Psoas muscle (tissue), 8 donors: ENCODE measurements around the gene BET1L. TPM values are rescaled to one million over a fixed set of nuclear protein-coding genes. Genes with fewer than 3 reads are reported as not detected.

ENCODE experiments used
- ATAC-seq, 4 donors: fragments of 200-7000 bp; cut with Tn5 transposase; one replicate each; pipeline ENCODE4 v1.9.1; 2020; ENCODE audit warnings: moderate library complexity in 3 of 4, mild to moderate bottlenecking in 2 of 4
- DNase-seq, 2 donors: peaks; one replicate each; pipeline ENCODE4 v3.0.0-alpha.2; 2020
- H3K27ac ChIP-seq: fragments of 200-600 bp; one replicate; pipeline ENCODE4 v1.8.0; 2022
- H3K27me3 ChIP-seq, 3 donors: fragments of 200-600 bp in 1 of 3; one replicate each; pipeline versions ENCODE4 v1.6.1 to v1.8.0; 2013 to 2022; ENCODE audit warnings: low read length in 2 of 3, mild to moderate bottlenecking in 2 of 3, moderate library complexity in 1 of 3; ENCODE audit not compliant: insufficient read depth in 3 of 3
- H3K36me3 ChIP-seq, 2 donors: fragments of 200-600 bp in 1 of 2; one replicate each; pipeline versions ENCODE4 v1.6.1 to v1.8.0; 2013 to 2022; ENCODE audit warnings: low read depth in 1 of 2, mild to moderate bottlenecking in 1 of 2, moderate library complexity in 1 of 2; ENCODE audit not compliant: insufficient read depth in 1 of 2
- H3K4me1 ChIP-seq: fragments of 200-600 bp; one replicate; pipeline ENCODE4 v1.8.0; 2022
- H3K4me3 ChIP-seq: fragments of 200-600 bp; one replicate; pipeline ENCODE4 v1.8.0; 2022; ENCODE audit warnings: mild to moderate bottlenecking
- H3K9me3 ChIP-seq: fragments of 200-600 bp; one replicate; pipeline ENCODE4 v1.8.0; 2022
- CTCF ChIP-seq: fragments of 200-600 bp; IDR thresholded peaks from one replicate; pipeline ENCODE4 v1.8.0; 2022; ENCODE audit warnings: antibody characterized with exemption
- WGBS, 3 donors: extraction: QIAGEN DNeasy Blood & Tissue Kit; methylation state at CpG; one replicate each; pipeline versions ENCODE4 v1.1.6 to v1.1.7; 2013; 5-methylcytosine and 5-hydroxymethylcytosine counted together
- intact Hi-C, 2 donors: fragments of 100-400 bp; cut with DNase I; formaldehyde crosslinking; loops; one replicate each; pipeline versions ENCODE4 v1.11.0 to v1.14.2; 2022
- polyA plus RNA-seq, 3 donors: library from polyadenylated mRNA; stranded (reverse); fragments of 200-250 nt; gene quantifications; one replicate each; pipeline ENCODE4 v1.2.3, GENCODE V29; 2013
- total RNA-seq, 4 donors: library from RNA; stranded (reverse); fragmentation: NEBNext Ultra II Directional in 2 of 4; extraction: Animal tissue kit (Norgen Biotek cat#: 25700) in 2 of 4; gene quantifications; one replicate each; pipeline versions ENCODE4 v1.2.1 to v1.2.4, GENCODE V29; 2021 to 2023
- donor health status: healthy with polysubstance abuse.
- donor health status: DM: no; HTN: no; CAD: no; lungs with moderate emphysema.
- donor health status: Bipolar disorder and iron deficiency.
- donor health status: healthy.
- donor health status: DM: yes; HTN: yes; CAD: no.
- donor health status: DM: no; HTN: no; CAD: no.
- donor health status: DM: no; HTN: no; CAD: no.
- donor health status: DM: yes; HTN: yes; CAD: no.

BET1L gene
- total and polyA plus RNA-seq, 7 donors = 11.8 to 27.7 (median 19.6) TPM

- Histone ChIP-seq H3K9me3 (no peaks in the 10 kb centered on the region), H3K4me3 (no peak overlapping the region), H3K36me3 (peaks cover 6 to 53% of the 10 kb centered on the region in 2 donors), H3K4me1 (no peaks in the 10 kb centered on the region), H3K27ac (no peak overlapping the region), H3K27me3 (no peaks in the 10 kb centered on the region)
- peak in 2 of 4 donors; percentile 22 to 24 for ATAC-seq
- intact Hi-C loops = no loop called here
- TF ChIP-seq CTCF = no peak
- no peak for DNase-seq
- WGBS, 3 donors = 55 to 76% (median 55%) methylated on average over 11 to 13 of the region's 13 CpGs
These were observed 46.1 kb upstream of the BET1L start for GRCh38 chr11:253160-253885.

- Histone ChIP-seq H3K4me1 (no peaks in the 10 kb centered on the region), H3K27me3 (no peaks in the 10 kb centered on the region), H3K9me3 (no peaks in the 10 kb centered on the region), H3K4me3 (no peak overlapping the region), H3K36me3 (peaks cover 6 to 60% of the 10 kb centered on the region in 2 donors), H3K27ac (no peak overlapping the region)
- intact Hi-C loops = no loop called here
- no peak for TF ChIP-seq CTCF
- DNase-seq = no peak
- ATAC-seq = no peak
- WGBS, 3 donors = 80 to 86% (median 82%) methylated on average over 8 of the region's 8 CpGs
These were observed 45.5 kb upstream of the BET1L start for GRCh38 chr11:252666-253065.

GRCh38 chr11:251550-251949, 44.4 kb upstream of the BET1L start:
- no peak overlapping the region for H3K4me3 ChIP-seq
- no peaks in the 10 kb centered on the region for H3K9me3 ChIP-seq
- H3K36me3 ChIP-seq = peaks cover 6 to 71% of the 10 kb centered on the region in 2 donors
- no peak overlapping the region for H3K27ac ChIP-seq
- intact Hi-C loops = no loop called here
- H3K27me3 ChIP-seq = no peaks in the 10 kb centered on the region
- no peak for DNase-seq
- WGBS, 3 donors = 73 to 75% (median 75%) methylated on average over 10 of the region's 10 CpGs
- no peaks in the 10 kb centered on the region for H3K4me1 ChIP-seq
- ATAC-seq = peak in 2 of 4 donors; percentile 12 to 21
- TF ChIP-seq CTCF = no peak

GRCh38 chr11:250740-251299, 43.6 kb upstream of the BET1L start:
- WGBS, 3 donors = 79 to 84% (median 81%) methylated on average over 10 of the region's 10 CpGs

More at GRCh38 chr11:250740-251299, 43.6 kb upstream of the BET1L start:
- intact Hi-C loops = no loop called here
- peaks cover 6 to 78% of the 10 kb centered on the region in 2 donors for H3K36me3 ChIP-seq
- H3K27me3 ChIP-seq = no peaks in the 10 kb centered on the region
- ATAC-seq = peak; percentile 58 to 76 (median 67)
- H3K4me3 ChIP-seq = no peak overlapping the region
- peak; percentile 50 to 68 for DNase-seq
- TF ChIP-seq CTCF = peak; percentile 53
- no peak overlapping the region for H3K27ac ChIP-seq
- no peaks in the 10 kb centered on the region for H3K4me1 ChIP-seq
- no peaks in the 10 kb centered on the region for H3K9me3 ChIP-seq
